Bronchial epithelial cell (primary cell): Measurements from ENCODE around the gene PRKCH. TPM values are rescaled to one million over a fixed set of nuclear protein-coding genes. Genes with fewer than 3 reads are reported as not detected.

ENCODE experiments used
- DNase-seq: peaks from one replicate; pipeline ENCODE4 v3.0.0-alpha.2; 2010; ENCODE audit warnings: low read depth
- FAIRE-seq: peaks from 2 replicates; lab custom pipeline; 2011; peaks lifted over from hg19 to GRCh38; lab: Jason Lieb, UNC
- H3K27me3 ChIP-seq: 2 replicates; pipeline ENCODE4 v1.5.1; 2011; ENCODE audit warnings: low read length; ENCODE audit not compliant: control insufficient read depth, insufficient read depth
- H3K36me3 ChIP-seq: 2 replicates; pipeline ENCODE4 v1.5.1; 2011; ENCODE audit warnings: low read length; ENCODE audit not compliant: control insufficient read depth, insufficient read depth
- H3K4me3 ChIP-seq: 2 replicates; pipeline ENCODE4 v1.5.1; 2011; ENCODE audit warnings: mild to moderate bottlenecking, low read depth, low read length, control low read depth
- CTCF ChIP-seq: IDR thresholded peaks from 2 replicates; pipeline ENCODE4 v1.5.1; 2011; ENCODE audit warnings: mild to moderate bottlenecking, moderate library complexity, low read length, control low read depth, inconsistent platforms; ENCODE audit not compliant: insufficient read depth, severe bottlenecking
- total RNA-seq: library from RNA; depleted of rRNA; stranded (reverse); fragments of >200 nt; gene quantifications from 2 replicates; pipeline ENCODE4 v1.2.1, GENCODE V29; 2014

Gene PRKCH
- total RNA-seq, 1 donor from 2014 or later: 24.5 TPM

DNA sequence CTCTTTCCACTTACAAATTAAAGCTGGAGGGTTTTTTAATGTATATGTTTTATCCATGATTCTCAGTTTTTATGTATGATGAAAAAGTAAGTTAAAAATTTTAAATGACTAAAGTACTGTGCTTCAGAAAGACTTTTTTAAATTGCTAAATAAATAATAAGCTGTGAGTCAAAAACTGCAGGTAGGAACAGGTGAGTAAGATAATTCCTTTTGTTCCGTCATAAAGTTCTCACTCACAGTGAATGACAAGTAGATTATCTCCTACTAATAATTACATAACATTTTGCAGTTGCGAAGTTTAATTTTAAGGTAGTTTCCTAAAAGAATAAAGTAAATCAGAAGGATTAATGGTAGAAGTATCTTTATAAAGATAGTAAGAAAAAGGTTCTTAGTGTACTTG is 78.0 kb downstream of the PRKCH start:
- Histone ChIP-seq H3K36me3 (no peaks in the 10 kb centered on the region), H3K4me3 (no peak overlapping the region), H3K27me3 (no peaks in the 10 kb centered on the region)
- DNase-seq: peak; percentile 85
- no peak for FAIRE-seq
- no peak for TF ChIP-seq CTCF

GRCh38 chr14:61401461-61401860 is 80.1 kb downstream of the PRKCH start:
- no peak for FAIRE-seq
- no peak for TF ChIP-seq CTCF
- H3K36me3 ChIP-seq: no peaks in the 10 kb centered on the region
- H3K27me3 ChIP-seq: no peaks in the 10 kb centered on the region
- DNase-seq: no peak
- H3K4me3 ChIP-seq: no peak overlapping the region

- H3K36me3 ChIP-seq: no peaks in the 10 kb centered on the region
- DNase-seq (no peak), FAIRE-seq (no peak)
- no peaks in the 10 kb centered on the region for H3K27me3 ChIP-seq
- TF ChIP-seq CTCF: no peak
- no peak overlapping the region for H3K4me3 ChIP-seq
Measured at GRCh38 chr14:61403411-61403810, 82.0 kb downstream of the PRKCH start.

- Histone ChIP-seq H3K36me3 (no peaks in the 10 kb centered on the region), H3K27me3 (no peaks in the 10 kb centered on the region), H3K4me3 (no peak overlapping the region)
- no peak for FAIRE-seq
- DNase-seq: no peak
- TF ChIP-seq CTCF: no peak
Measured at GRCh38 chr14:61404637-61405036, 83.3 kb downstream of the PRKCH start.

DNA sequence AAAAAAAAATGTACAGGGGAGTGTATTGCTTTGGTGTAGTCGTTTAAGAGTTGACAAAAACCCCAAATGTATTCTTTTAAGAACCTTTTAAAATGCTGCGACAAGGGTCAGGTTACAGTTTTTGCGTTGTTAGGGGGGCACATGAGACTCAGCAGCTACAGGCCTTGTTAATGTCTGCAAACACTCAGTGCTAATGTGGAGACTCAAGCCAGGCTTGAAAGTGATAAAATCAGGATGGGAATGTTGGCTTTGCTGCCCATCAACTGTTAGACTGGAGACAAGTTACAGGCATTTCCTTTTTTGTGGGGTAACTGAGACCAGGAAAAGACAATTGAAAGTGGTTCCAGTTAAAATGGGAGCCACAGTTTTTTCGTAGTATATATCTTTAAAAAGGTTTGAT is 84.8 kb downstream of the PRKCH start:
- DNase-seq: no peak
- no peak overlapping the region for H3K4me3 ChIP-seq
- no peaks in the 10 kb centered on the region for H3K27me3 ChIP-seq
- TF ChIP-seq CTCF: no peak
- H3K36me3 ChIP-seq: no peaks in the 10 kb centered on the region
- FAIRE-seq: no peak

GRCh38 chr14:61406675-61407074 is 85.3 kb downstream of the PRKCH start:
- TF ChIP-seq CTCF: no peak
- no peak for DNase-seq
- Histone ChIP-seq H3K4me3 (no peak overlapping the region), H3K36me3 (no peaks in the 10 kb centered on the region), H3K27me3 (no peaks in the 10 kb centered on the region)
- FAIRE-seq: no peak
